A549 (cell line): Measurements from ENCODE around the gene PLTP. TPM values are rescaled to one million over a fixed set of nuclear protein-coding genes. Genes with fewer than 3 reads are reported as not detected.

ENCODE experiments used
- ATAC-seq, 2 experiments: fragments of 200-7000 bp in 1 of 2; fragments of >200 bp in 1 of 2; cut with Nextera tagmentation in 1 of 2; cut with Tn5 transposase in 1 of 2; 3 replicates each; pipeline versions ENCODE4 v1.8.0 to v1.9.1; 2018 to 2020; ENCODE audit warnings: mild to moderate bottlenecking in 1 of 2, moderate library complexity in 1 of 2
- CTCF ChIA-PET: fragments of 300-600 bp; sonication (Branson Sonifier 250); formaldehyde crosslinking; extraction: SDS; loops from one replicate; lab custom pipeline; 2021; ENCODE audit warnings: antibody characterized with exemption, inconsistent platforms; lab: Yijun Ruan, JAX
- POLR2A ChIA-PET: fragments of 350-600 bp; formaldehyde crosslinking; extraction: SDS; loops from one replicate; lab custom pipeline; 2021; ENCODE audit warnings: antibody characterized with exemption, inconsistent platforms; lab: Yijun Ruan, JAX
- DNase-seq, 2 experiments: peaks; one replicate each; pipeline versions ENCODE4 v3.0.0 to v3.0.0-alpha.2; 2011 to 2016; ENCODE audit warnings: low read depth in 1 of 2, low spot score in 1 of 2
- FAIRE-seq: peaks from 2 replicates; lab custom pipeline; 2011; peaks lifted over from hg19 to GRCh38; lab: Jason Lieb, UNC
- H3K27ac ChIP-seq, 2 experiments: fragments of >200 bp; sonication (Bioruptor Twin); formaldehyde crosslinking; 3 replicates each; pipeline ENCODE4 v1.5.1; 2016 to 2017
- H3K4me1 ChIP-seq: fragments of >200 bp; sonication (Bioruptor Twin); formaldehyde crosslinking; 3 replicates; pipeline ENCODE4 v1.6.1; 2016
- H3K4me2 ChIP-seq: fragments of >200 bp; sonication (Bioruptor Twin); formaldehyde crosslinking; 3 replicates; pipeline ENCODE4 v1.6.1; 2016
- H3K4me3 ChIP-seq: fragments of >200 bp; sonication (Bioruptor Twin); formaldehyde crosslinking; 3 replicates; pipeline ENCODE4 v1.5.1; 2016
- H3K9me3 ChIP-seq: fragments of >200 bp; sonication (Bioruptor Twin); formaldehyde crosslinking; 3 replicates; pipeline ENCODE4 v1.6.1; 2016
- ATOH8 ChIP-seq: fragments of 250-450 bp; sonication (Bioruptor Pico); IDR thresholded peaks from 2 replicates; pipeline ENCODE4 v1.5.0; 2020; ENCODE audit warnings: low read depth, mild to moderate bottlenecking, moderate library complexity
- CEBPB ChIP-seq, 2 experiments: fragments of >200 bp in 1 of 2; sonication (Bioruptor Twin) in 1 of 2; formaldehyde crosslinking in 1 of 2; IDR thresholded peaks; 2 replicates each; pipeline ENCODE4 v1.6.1; 2012 to 2016
- CHD2 ChIP-seq: fragments of 150-350 bp; IDR thresholded peaks from 2 replicates; pipeline ENCODE4 v1.6.1; 2014; ENCODE audit warnings: low read length; ENCODE audit not compliant: partially characterized antibody
- CHD4 ChIP-seq: fragments of 200-600 bp; sonication (generic); IDR thresholded peaks from 2 replicates; pipeline ENCODE4 v1.6.1; 2016; ENCODE audit warnings: antibody characterized with exemption, mild to moderate bottlenecking, borderline replicate concordance
- CTCF ChIP-seq: fragments of >200 bp; sonication (Bioruptor Twin); formaldehyde crosslinking; IDR thresholded peaks from 3 replicates; pipeline ENCODE4 v1.5.1; 2016
- EP300 ChIP-seq, 2 experiments: fragments of >200 bp; sonication (Bioruptor Twin); formaldehyde crosslinking; IDR thresholded peaks; 2 replicates in 1 of 2; 3 replicates in 1 of 2; pipeline ENCODE4 v1.6.1; 2016 to 2017
- ESRRA ChIP-seq: fragments of 150-350 bp; IDR thresholded peaks from 2 replicates; pipeline ENCODE4 v1.6.1; 2014; ENCODE audit warnings: mild to moderate bottlenecking, low read length, borderline replicate concordance
- FOSL2 ChIP-seq, 2 experiments: fragments of 450-650 bp in 1 of 2; fragments of >200 bp in 1 of 2; sonication (Bioruptor Twin) in 1 of 2; formaldehyde crosslinking; IDR thresholded peaks; 2 replicates each; pipeline versions ENCODE4 v1.5.0 to v1.6.1; 2016 to 2020; ENCODE audit warnings: mild to moderate bottlenecking in 1 of 2, moderate library complexity in 1 of 2
- HDAC2 ChIP-seq: fragments of 200-600 bp; sonication (generic); IDR thresholded peaks from 2 replicates; pipeline ENCODE4 v1.6.1; 2016
- HMGXB4 ChIP-seq: fragments of 250-450 bp; sonication (Bioruptor Pico); IDR thresholded peaks from 2 replicates; pipeline ENCODE4 v1.5.0; 2021; ENCODE audit warnings: mild to moderate bottlenecking, moderate library complexity, borderline replicate concordance
- HOXA7 ChIP-seq: fragments of 250-450 bp; sonication (Bioruptor Pico); IDR thresholded peaks from 2 replicates; pipeline ENCODE4 v1.5.0; 2020; ENCODE audit warnings: mild to moderate bottlenecking, moderate library complexity
- HOXB13 ChIP-seq: fragments of 250-450 bp; sonication (Bioruptor Pico); IDR thresholded peaks from 2 replicates; pipeline ENCODE4 v1.5.0; 2020; ENCODE audit warnings: low read depth, mild to moderate bottlenecking, moderate library complexity
- JUNB ChIP-seq: fragments of >200 bp; sonication (Bioruptor Twin); formaldehyde crosslinking; IDR thresholded peaks from 2 replicates; pipeline ENCODE4 v1.6.1; 2016
- KDM1A ChIP-seq: fragments of 200-600 bp; sonication (generic); IDR thresholded peaks from 2 replicates; pipeline ENCODE4 v1.6.1; 2016; ENCODE audit warnings: low read depth, mild to moderate bottlenecking
- MAX ChIP-seq: IDR thresholded peaks from 2 replicates; pipeline ENCODE4 v1.6.1; 2012
- MAZ ChIP-seq: fragments of 150-350 bp; IDR thresholded peaks from 2 replicates; pipeline ENCODE4 v1.6.1; 2014; ENCODE audit warnings: antibody characterized with exemption, low read depth, low read length, borderline replicate concordance
- MYC ChIP-seq: IDR thresholded peaks from 2 replicates; pipeline ENCODE4 v1.6.1; 2012; ENCODE audit warnings: mild to moderate bottlenecking, inconsistent platforms, low read length, improper control_type of control experiment, borderline replicate concordance
- NR3C1 ChIP-seq: fragments of >200 bp; sonication (Bioruptor Twin); formaldehyde crosslinking; IDR thresholded peaks from 3 replicates; pipeline ENCODE4 v1.6.1; 2017
- PHF8 ChIP-seq: fragments of 200-600 bp; sonication (generic); IDR thresholded peaks from 2 replicates; pipeline ENCODE4 v1.6.1; 2016; ENCODE audit warnings: low read depth, mild to moderate bottlenecking, antibody characterized with exemption, moderate library complexity, borderline replicate concordance
- REST ChIP-seq: fragments of 200-600 bp; sonication (generic); IDR thresholded peaks from 2 replicates; pipeline ENCODE4 v1.6.1; 2016; ENCODE audit warnings: antibody characterized with exemption, mild to moderate bottlenecking, moderate library complexity
- RFX5 ChIP-seq: fragments of 450-650 bp; IDR thresholded peaks from 2 replicates; pipeline ENCODE4 v1.7.1; 2014; ENCODE audit warnings: antibody characterized with exemption, mild to moderate bottlenecking, moderate library complexity
- RNF2 ChIP-seq: fragments of 200-600 bp; sonication (generic); IDR thresholded peaks from 2 replicates; pipeline ENCODE4 v1.6.1; 2016; ENCODE audit warnings: low read depth, mild to moderate bottlenecking, antibody characterized with exemption, moderate library complexity, borderline replicate concordance
- SMC3 ChIP-seq: fragments of >200 bp; sonication (Bioruptor Twin); formaldehyde crosslinking; IDR thresholded peaks from 3 replicates; pipeline ENCODE4 v1.6.1; 2018; ENCODE audit warnings: inconsistent platforms
- TP53 ChIP-seq: fragments of 250-450 bp; sonication (Bioruptor Pico); IDR thresholded peaks from 2 replicates; pipeline ENCODE4 v1.5.0; 2021; ENCODE audit warnings: mild to moderate bottlenecking, moderate library complexity
- ZSCAN20 ChIP-seq: fragments of 250-450 bp; sonication (Bioruptor Pico); IDR thresholded peaks from 2 replicates; pipeline ENCODE4 v1.8.0; 2022; ENCODE audit warnings: mild to moderate bottlenecking, moderate library complexity
- WGBS: methylation state at CpG from one replicate; pipeline ENCODE4 v1.1.6; 2017; ENCODE audit errors: missing lambda C conversion rate; 5-methylcytosine and 5-hydroxymethylcytosine counted together
- polyA plus RNA-seq, 4 experiments: library from polyadenylated mRNA; depleted of rRNA in 3 of 4; stranded (reverse); fragments of >200 nt; fragmentation: RNase III in 1 of 4; extraction: RNeasy Plus Mini Kit Qiagen cat#74134 plus additional on column Dnase treatment in 1 of 4; gene quantifications; 2 replicates in 3 of 4; 3 replicates in 1 of 4; pipeline ENCODE4 v1.2.3, GENCODE V29; 2011 to 2017

PLTP gene
- polyA plus RNA-seq, 2 of the 4 experiments (the other 2 are of a cell fraction) = 1.6 to 2.7 TPM

GRCh38 chr20:45894797-45895196 is 17.2 kb downstream of the PLTP start:
- H3K27ac ChIP-seq = no peak overlapping the region
- H3K4me1 ChIP-seq = peaks cover 14% of the 10 kb centered on the region
- FAIRE-seq (no peak), DNase-seq (no peak), ATAC-seq (no peak)
- TF ChIP-seq HOXA7 = no peak
- TF ChIP-seq JUNB = no peak
- no peak for TF ChIP-seq HOXB13 (CRISPR knock-in tag)
- TF ChIP-seq CTCF = no peak
- TF ChIP-seq ATOH8 (CRISPR knock-in tag) = no peak
- no peak for TF ChIP-seq MAZ
- TF ChIP-seq ZSCAN20 (CRISPR knock-in tag) = no peak
- TF ChIP-seq CEBPB (IDR thresholded peaks at IDR 0.05) = no peak
- no peak for TF ChIP-seq FOSL2 (IDR thresholded peaks at IDR 0.05)
- no peak for TF ChIP-seq FOSL2 (CRISPR knock-in tag; IDR thresholded peaks at IDR 0.05)
- TF ChIP-seq CHD2 = no peak
- TF ChIP-seq HDAC2 = no peak
- TF ChIP-seq TP53 = no peak
- no peak for TF ChIP-seq REST
- no peak for TF ChIP-seq MAX
- TF ChIP-seq NR3C1 = no peak
- TF ChIP-seq SMC3 = no peak
- TF ChIP-seq PHF8 = no peak
- no peak for TF ChIP-seq ESRRA
- no peak for TF ChIP-seq MYC
- WGBS = 90% methylated on average over 8 of the region's 12 CpGs
- H3K9me3 ChIP-seq = no peaks in the 10 kb centered on the region
- H3K4me3 ChIP-seq = no peak overlapping the region
- ChIA-PET CTCF (interaction anchor here (0.7 to 1.1 kb wide), 3 partner anchors 13 to 96 kb away, joined by 3 to 4 read pairs (median 3); no protein-coding TSS in a partner anchor), POLR2A (interaction anchor here (1.3 kb wide), 1 partner anchor 10 kb away, joined by 3 read pairs; no protein-coding TSS in a partner anchor)
- H3K4me2 ChIP-seq = no peak overlapping the region

- H3K9me3 ChIP-seq = no peaks in the 10 kb centered on the region
- H3K4me1 ChIP-seq = peaks cover 14% of the 10 kb centered on the region
- TF ChIP-seq CHD4 = no peak
- TF ChIP-seq EP300 (IDR thresholded peaks at IDR 0.05) = no peak
- no peak for TF ChIP-seq RNF2
- TF ChIP-seq CTCF = no peak
- TF ChIP-seq KDM1A = no peak
- TF ChIP-seq ESRRA = no peak
- TF ChIP-seq HMGXB4 (CRISPR knock-in tag) = no peak
- no peak for TF ChIP-seq RFX5
- WGBS = 80% methylated on average over 4 of the region's 4 CpGs
- POLR2A ChIA-PET = interaction anchor here (1.3 to 2.1 kb wide), 2 partner anchors 11 to 40 kb away, joined by 3 to 9 read pairs; partner anchors contain the start of gene PCIF1
- ATAC-seq = no peak
- no peak overlapping the region for H3K4me2 ChIP-seq
- no peak overlapping the region for H3K27ac ChIP-seq
- CTCF ChIA-PET = interaction anchor here (0.7 to 2.6 kb wide), 4 partner anchors 10 to 95 kb away, joined by 3 to 9 read pairs (median 4); no protein-coding TSS in a partner anchor
- DNase-seq = no peak
- no peak for FAIRE-seq
- no peak overlapping the region for H3K4me3 ChIP-seq
These were observed 18.1 kb downstream of the PLTP start for GRCh38 chr20:45893831-45894230.
